ENCODE measurements around the gene SPIRE1. TPM values are rescaled to one million over a fixed set of nuclear protein-coding genes. Genes with fewer than 3 reads are reported as not detected.

Gene SPIRE1
- total RNA-seq, 4 donors from 2014 or later, result 55.5 to 72.5 (median 60.4) TPM

DNA sequence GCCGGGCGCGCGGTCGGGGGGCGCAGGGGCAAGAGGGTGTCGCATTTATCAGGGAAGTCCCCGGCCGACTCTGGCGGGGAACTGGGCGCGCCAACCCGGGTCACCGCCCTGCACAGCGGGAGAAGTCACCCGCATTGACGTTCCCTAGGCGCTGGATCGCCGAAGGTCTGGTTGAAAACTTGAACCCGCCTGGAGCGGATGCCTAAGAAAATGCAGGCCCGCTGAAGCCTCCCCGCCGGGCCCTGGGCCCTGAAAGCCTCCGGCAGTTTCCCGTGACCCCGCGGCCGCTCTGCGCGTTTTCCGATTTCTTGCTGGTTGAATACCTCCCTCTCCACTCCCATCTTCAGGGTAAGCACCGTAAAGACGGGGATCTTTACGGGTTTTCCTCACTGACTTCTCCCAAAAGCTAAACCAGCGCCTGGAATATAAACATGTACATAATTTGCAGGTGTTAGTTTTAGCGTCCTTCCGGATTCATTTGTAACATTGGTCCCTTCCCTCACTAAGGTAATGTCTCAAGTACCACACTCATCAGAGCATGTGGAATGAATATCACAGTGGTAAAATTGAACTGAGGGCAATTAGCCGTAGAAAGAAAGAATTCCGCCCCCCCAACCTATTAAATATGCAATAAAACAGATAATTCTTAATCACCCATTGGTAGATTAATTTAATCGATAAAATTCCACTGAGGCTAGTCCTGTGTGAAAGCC is 675 bp upstream of the SPIRE1 start:
- DNase-seq (ENCODE audit: low spot score in 2 of 2), result peak in 1 of 2 donors; percentile 21
- no peak for TF ChIP-seq POLR2A (IDR thresholded peaks at IDR 0.05)
- TF ChIP-seq, protein P1, sequence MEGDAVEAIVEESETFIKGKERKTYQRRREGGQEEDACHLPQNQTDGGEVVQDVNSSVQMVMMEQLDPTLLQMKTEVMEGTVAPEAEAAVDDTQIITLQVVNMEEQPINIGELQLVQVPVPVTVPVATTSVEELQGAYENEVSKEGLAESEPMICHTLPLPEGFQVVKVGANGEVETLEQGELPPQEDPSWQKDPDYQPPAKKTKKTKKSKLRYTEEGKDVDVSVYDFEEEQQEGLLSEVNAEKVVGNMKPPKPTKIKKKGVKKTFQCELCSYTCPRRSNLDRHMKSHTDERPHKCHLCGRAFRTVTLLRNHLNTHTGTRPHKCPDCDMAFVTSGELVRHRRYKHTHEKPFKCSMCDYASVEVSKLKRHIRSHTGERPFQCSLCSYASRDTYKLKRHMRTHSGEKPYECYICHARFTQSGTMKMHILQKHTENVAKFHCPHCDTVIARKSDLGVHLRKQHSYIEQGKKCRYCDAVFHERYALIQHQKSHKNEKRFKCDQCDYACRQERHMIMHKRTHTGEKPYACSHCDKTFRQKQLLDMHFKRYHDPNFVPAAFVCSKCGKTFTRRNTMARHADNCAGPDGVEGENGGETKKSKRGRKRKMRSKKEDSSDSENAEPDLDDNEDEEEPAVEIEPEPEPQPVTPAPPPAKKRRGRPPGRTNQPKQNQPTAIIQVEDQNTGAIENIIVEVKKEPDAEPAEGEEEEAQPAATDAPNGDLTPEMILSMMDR (IDR thresholded peaks at IDR 0.05), result no peak
- no peak for TF ChIP-seq EP300 (IDR thresholded peaks at IDR 0.05)
- Histone ChIP-seq H3K27ac (peak overlapping the region; percentile 96 to 99 (median 98)), H3K9me3 (no peaks in the 10 kb centered on the region), H3K4me1 (peaks cover 0 to 40% (median 7%) of the 10 kb centered on the region in 4 donors), H3K27me3 (no peaks in the 10 kb centered on the region), H3K36me3 (peaks cover 0 to 12% (median 0%) of the 10 kb centered on the region in 3 donors), H3K4me3 (peak overlapping the region; percentile 63 to 91 (median 89))
- 23 to 35% methylated on average over 28 to 37 of the region's 42 CpGs for WGBS, 2 donors

DNA sequence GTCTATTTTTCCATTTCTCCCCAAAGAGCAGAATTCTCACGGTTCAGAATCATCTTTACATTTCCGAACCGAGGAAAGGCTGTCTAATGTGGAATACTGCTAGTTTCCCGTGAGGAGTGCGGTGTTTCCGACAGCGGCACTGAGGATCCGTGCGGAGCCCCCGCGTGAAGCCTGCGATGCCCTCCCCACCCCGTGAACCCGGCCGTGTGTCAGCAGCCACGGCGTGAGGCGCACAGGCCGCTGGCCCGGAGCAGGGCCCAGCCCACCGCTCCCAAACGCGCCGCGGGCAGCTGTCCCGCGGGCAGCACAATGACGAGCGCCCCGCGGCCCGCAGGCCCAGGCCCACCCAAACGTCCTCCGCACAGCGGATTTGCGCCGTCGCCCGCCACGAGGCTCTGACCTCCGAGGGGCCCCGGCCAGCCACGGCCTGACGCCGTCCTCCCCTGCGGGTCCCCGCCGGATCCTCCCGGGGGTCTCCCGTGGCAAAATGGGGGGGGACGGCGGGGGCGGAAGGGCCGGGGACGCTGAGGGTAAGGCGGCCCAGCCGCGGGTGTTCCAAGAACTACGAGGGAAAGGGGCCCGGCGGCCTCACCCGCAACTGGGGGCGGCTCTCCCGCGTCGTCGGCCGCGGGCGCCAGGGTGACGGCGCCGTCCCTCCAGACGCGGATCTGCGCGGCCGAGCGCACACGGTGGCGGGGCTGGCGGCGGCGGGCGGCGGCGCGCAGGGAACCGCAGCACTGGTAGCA is 796 bp downstream of the SPIRE1 start:
- no peaks in the 10 kb centered on the region for H3K27me3 ChIP-seq
- H3K9me3 ChIP-seq, result no peaks in the 10 kb centered on the region
- peak overlapping the region; percentile 96 to 99 (median 98) for H3K27ac ChIP-seq
- H3K4me1 ChIP-seq, result peaks cover 0 to 54% (median 16%) of the 10 kb centered on the region in 4 donors
- H3K4me3 ChIP-seq, result peak overlapping the region; percentile 68 to 91 (median 89)
- TF ChIP-seq EP300 (IDR thresholded peaks at IDR 0.05) (peak in 1 of 2 donors; percentile 56), POLR2A (IDR thresholded peaks at IDR 0.05) (peak in 1 of 2 donors; percentile 21)
- TF ChIP-seq, protein P1 (IDR thresholded peaks at IDR 0.05), result no peak
- 0 to 1% methylated on average over 28 to 46 of the region's 89 CpGs for whole genome bisulfite sequencing, 2 donors
- H3K36me3 ChIP-seq, result peaks cover 0 to 9% (median 0%) of the 10 kb centered on the region in 3 donors
- no peak for DNase-seq (ENCODE audit: low spot score in 2 of 2)

DNA sequence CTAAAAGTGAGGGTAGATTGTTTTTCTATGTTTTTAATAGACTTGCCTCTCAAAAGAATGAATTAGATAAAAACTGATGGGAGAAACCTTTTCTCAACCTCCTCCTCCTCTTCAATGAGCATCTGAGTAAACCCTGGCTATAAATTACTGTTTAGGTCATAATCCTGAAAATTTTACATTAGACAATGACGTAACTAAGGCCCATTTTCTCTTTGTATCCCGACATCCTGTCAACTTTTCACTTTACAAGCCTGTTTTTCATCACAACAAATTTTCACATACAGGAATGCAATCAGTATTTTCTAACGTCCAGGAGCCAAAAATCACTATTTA is 1.3 kb downstream of the SPIRE1 start:
- TF ChIP-seq EP300 (IDR thresholded peaks at IDR 0.05) (no peak), POLR2A (IDR thresholded peaks at IDR 0.05) (no peak)
- TF ChIP-seq, protein P1 (IDR thresholded peaks at IDR 0.05), result no peak
- H3K27ac ChIP-seq, result peak overlapping the region; percentile 96 to 99 (median 98)
- peaks cover 0 to 9% (median 0%) of the 10 kb centered on the region in 3 donors for H3K36me3 ChIP-seq
- peaks cover 0 to 60% (median 17%) of the 10 kb centered on the region in 4 donors for H3K4me1 ChIP-seq
- no peaks in the 10 kb centered on the region for H3K27me3 ChIP-seq
- 4 to 6% methylated on average over 3 of the region's 3 CpGs for WGBS, 2 donors
- DNase-seq (ENCODE audit: low spot score in 2 of 2), result no peak
- H3K4me3 ChIP-seq, result peak overlapping the region; percentile 68 to 91 (median 89)
- no peaks in the 10 kb centered on the region for H3K9me3 ChIP-seq

DNA sequence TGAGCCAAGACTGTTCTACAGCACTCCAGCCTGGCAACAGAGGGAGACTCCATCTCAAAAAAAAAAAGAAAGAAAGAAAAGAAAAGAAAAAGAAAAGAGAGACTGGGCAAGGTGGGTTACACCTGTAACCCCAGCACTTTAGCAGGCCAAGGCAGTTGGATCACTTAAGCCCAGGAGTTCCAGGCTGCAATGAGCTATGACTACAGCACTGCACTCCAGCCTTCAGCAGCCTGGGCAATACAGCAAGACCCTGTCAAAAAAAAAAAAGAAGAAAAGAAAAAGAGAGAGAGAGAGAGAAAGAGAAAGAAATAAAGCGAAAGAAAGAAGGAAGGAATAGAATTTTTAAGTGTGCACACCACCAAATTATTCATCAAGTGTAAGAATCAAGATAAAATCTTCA is 2.9 kb downstream of the SPIRE1 start:
- H3K9me3 ChIP-seq, result no peaks in the 10 kb centered on the region
- peaks cover 0 to 67% (median 22%) of the 10 kb centered on the region in 4 donors for H3K4me1 ChIP-seq
- H3K36me3 ChIP-seq, result no peaks in the 10 kb centered on the region
- TF ChIP-seq, protein P1 (IDR thresholded peaks at IDR 0.05), result no peak
- TF ChIP-seq EP300 (IDR thresholded peaks at IDR 0.05) (no peak), POLR2A (IDR thresholded peaks at IDR 0.05) (no peak)
- DNase-seq (ENCODE audit: low spot score in 2 of 2), result no peak
- H3K27ac ChIP-seq, result peak overlapping the region in 2 of 4 donors; percentile 99
- 96 to 97% methylated on average over 1 of the region's 1 CpG for WGBS, 2 donors
- H3K4me3 ChIP-seq, result no peak overlapping the region
- no peaks in the 10 kb centered on the region for H3K27me3 ChIP-seq

All from tibial nerve (tissue), 4 donors.